GM20431 (cell line): Measurements from ENCODE around the gene SPC24.
"Not testable (repeated sequence)": the region's sequence is repeated elsewhere in the genome, so short reads cannot be mapped to it uniquely, and the experiment has no call there.

Experiments
- in situ Hi-C: fragments of 300-500 bp; cut with MseI, MboI; formaldehyde crosslinking; loops from one replicate; pipeline ENCODE4 v1.15.0; 2020; ENCODE audit warnings: low sequenced_read_pairs; ENCODE audit not compliant: unreplicated experiment

Gene SPC24

GRCh38 chr19:11166281-11167142, 10.9 kb upstream of the SPC24 start:
- in situ Hi-C loops = no loop called here

- in situ Hi-C loops = no loop called here
Measured at GRCh38 chr19:11165486-11166030, 10.0 kb upstream of the SPC24 start.

- in situ Hi-C loops = no loop called here
Measured at GRCh38 chr19:11164879-11165406, 9.4 kb upstream of the SPC24 start.

GRCh38 chr19:11164296-11164695, 8.7 kb upstream of the SPC24 start:
- in situ Hi-C loops = no loop called here

DNA sequence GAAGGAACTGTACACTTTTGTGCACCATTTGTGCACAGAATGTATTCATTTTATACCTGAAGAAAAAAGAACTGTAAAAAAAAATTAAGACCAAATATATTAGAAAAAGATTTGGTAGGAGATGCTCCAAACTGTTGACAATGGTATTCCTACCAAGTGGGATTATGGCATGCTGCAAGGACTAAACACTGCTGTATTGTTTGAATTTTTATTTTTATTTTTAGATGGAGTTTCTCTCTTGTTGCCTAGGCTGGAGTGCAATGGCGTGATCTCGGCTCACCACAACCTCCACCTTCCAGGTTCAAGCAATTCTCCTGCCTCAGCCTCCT, 4.8 kb upstream of the SPC24 start:
- in situ Hi-C loops = not testable (repeated sequence)

- in situ Hi-C loops = no loop called here
Measured at GRCh38 chr19:11159598-11160439, 4.2 kb upstream of the SPC24 start.

GRCh38 chr19:11154683-11155047, 917 bp downstream of the SPC24 start:
- in situ Hi-C loops = no loop called here

GRCh38 chr19:11152318-11153062, 3.1 kb downstream of the SPC24 start:
- in situ Hi-C loops = no loop called here

GRCh38 chr19:11151181-11151580, 4.4 kb downstream of the SPC24 start:
- in situ Hi-C loops = no loop called here

DNA sequence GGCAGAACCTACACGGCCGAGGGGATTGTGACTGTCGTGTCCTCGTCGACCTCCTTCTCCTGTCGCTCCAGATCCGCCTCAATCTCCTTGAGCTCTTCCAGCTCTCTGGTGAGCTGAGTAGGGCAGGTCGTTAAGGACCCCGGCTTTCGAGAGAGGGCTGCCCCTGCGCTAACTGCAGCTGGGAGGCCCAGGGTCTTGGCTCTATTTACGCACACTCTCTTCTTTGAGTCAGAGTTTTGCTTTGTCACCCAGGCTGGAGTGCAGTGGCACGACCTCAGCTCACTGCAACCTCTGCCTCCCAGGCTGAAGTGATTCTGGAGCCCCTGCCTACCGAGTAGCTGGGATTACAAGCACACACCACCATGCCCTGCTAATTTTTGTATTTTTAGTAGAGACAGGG, 7.6 kb downstream of the SPC24 start:
- in situ Hi-C loops = no loop called here

DNA sequence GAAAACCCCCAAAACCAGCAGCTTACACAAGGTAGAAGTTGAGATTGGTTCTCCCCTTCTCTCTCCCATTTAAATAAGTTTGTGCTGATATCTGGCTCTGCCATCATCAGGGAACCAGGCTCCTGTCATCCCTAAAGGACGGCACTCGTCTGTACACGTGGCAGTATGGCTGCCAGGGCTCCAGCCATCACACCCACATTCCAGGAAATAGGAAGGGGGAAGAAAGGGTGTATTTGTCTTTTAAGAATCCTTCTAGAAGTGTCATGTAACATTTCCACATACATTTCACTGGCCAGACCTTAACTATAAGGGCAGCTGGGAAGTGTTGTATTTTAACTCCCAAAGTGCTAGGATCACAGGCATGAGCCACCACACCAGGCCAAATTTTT, 10.1 kb downstream of the SPC24 start:
- in situ Hi-C loops = no loop called here

DNA sequence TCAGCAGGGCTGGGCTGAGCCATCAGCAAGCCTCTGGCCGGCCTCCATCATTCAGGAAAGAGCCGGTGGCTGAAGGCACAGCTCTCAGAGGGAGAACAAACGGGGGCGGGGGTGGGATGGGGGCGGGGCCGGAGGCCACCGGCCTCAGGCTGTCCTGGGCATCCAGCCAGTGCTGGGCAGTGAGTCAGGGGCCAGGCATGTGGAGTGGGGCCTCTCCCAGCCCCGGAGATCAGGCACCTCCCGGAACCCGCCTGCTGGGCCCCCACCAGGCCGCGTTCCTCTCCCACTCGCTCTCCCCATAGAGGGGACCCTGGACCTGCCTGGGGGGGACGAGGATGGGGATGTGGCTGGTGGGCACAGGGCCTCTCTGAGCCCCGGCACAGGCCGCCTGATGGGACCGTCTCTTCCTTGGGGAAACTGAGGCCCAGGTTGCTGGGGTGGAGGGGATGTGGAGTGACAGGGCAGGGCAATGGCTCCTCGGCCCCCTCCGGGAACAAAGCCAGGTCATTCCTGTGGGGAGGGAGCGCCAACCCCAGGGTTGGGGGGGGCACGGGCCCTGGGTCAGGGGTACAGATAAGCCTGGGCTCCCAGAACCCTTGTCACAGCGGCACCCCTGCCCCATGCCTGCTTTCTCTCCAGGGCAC, 12.9 kb downstream of the SPC24 start:
- in situ Hi-C loops = no loop called here

DNA sequence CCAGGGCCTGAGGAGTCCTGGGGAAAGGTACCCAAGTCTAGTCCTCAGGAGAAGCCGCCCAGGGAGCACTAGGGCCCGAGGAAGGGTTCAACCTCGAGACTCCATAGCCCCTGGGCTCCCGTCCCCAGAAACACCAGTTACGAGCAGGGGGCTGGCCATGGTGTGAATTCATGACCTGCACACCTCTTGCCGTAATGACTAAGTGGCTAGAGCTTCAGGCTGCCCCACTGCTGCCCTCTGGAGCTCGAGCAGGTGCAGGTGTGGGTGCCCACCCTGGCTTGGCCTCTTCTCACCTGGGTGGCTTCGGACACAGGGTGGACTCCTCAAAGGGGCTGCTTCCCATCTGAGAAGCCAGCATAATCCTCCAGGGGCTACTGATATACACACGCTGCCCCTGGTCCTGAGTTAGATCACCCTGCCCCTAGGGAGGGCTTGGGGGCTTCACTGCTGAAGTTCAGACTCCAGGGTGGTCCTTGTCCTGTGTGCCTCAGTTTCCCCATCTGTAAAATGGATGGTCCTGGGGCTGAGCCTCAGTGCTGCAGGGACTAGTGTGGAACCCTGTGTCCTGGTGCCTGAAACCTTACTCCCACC, 13.6 kb downstream of the SPC24 start:
- in situ Hi-C loops = no loop called here

DNA sequence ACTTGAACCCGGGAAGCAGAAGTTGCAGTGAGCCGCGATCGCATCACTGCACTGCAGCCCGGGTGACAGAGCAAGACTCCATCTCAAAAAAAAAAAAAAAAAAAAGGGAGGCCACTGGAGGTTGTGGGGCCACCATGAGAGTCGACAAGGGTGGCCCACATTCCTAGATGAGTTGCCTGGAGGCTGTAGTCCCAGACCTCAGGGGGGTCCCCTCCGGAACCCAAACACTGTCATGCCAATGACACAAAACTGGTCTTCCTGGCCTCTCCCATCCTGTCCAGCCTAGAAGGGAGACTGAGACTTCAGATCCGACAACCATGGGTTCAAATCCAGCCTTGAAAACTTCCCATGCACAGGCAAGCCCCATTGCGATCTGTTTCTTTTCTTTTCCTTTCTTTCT, 14.7 kb downstream of the SPC24 start:
- in situ Hi-C loops = no loop called here

- in situ Hi-C loops = not testable (repeated sequence)
Measured at GRCh38 chr19:11140023-11140538, 15.5 kb downstream of the SPC24 start.

DNA sequence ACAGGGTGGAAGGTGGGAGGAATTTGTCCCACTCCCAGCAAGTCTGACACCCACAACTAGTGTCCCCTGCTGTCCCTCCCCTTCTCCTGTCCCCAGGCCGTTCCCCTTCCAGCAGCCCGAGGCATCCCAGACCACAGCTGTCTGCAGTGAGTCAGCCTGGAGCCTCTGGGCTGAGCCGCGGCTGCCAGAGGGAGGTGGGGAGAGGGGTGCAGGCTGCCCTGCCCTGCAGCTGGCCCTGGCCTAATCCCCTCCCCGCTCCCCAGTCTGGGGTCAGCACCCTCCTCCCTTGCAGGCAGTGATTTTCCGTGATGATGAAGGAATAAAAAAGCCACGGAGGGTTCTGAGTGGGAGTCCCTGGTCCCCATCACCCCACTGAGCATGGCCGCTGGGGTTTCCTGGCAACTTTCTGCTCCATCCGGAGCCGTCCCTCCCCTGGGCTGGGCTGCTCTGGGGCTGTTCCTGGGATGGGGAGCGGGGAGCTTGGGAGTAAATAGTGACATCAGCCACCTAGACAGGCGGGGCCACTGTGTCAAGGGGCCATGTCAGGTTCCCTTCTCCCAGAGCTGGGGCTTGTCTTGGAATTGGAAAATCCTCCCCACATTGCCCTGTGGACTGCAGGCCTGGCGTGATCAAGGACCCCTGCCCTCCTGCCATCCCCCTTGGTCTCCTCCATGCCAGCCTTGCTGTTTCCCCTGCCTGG, 16.8 kb downstream of the SPC24 start:
- in situ Hi-C loops = no loop called here

- in situ Hi-C loops = no loop called here
Measured at GRCh38 chr19:11137542-11138384, 17.8 kb downstream of the SPC24 start.
